C4-2B (cell line): Measurements from ENCODE around the gene B3GAT1.

Experiments
- ZFX ChIP-seq: fragments of 450-650 bp; IDR thresholded peaks from 2 replicates; pipeline ENCODE4 v1.6.1; 2017
- TF ChIP-seq, protein P1 (sequence below): fragments of 450-650 bp; conservative IDR thresholded peaks from 2 replicates; pipeline ENCODE4 v1.5.1; 2017; ENCODE audit warnings: mild to moderate bottlenecking

DNA sequence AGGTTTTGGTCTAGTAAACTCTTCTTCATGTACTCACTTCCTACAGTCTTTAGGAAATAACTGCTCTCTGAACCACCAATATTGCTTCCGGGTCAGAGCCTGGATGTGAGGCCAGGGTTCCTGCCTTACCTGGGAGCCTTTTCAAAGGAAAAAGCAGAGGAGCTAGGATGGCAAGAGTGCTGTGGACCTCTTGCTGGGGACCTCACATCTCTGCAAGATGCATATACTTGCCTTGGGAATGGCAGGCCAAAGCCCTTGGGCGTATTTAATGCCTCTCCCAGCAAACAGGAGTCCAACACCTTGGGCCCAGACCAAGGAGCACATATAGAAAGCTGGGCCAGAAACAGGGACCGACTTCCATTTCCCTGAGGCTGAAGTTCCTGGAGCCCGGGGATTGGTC, 75.0 kb downstream of the B3GAT1 start:
- TF ChIP-seq, protein P1, sequence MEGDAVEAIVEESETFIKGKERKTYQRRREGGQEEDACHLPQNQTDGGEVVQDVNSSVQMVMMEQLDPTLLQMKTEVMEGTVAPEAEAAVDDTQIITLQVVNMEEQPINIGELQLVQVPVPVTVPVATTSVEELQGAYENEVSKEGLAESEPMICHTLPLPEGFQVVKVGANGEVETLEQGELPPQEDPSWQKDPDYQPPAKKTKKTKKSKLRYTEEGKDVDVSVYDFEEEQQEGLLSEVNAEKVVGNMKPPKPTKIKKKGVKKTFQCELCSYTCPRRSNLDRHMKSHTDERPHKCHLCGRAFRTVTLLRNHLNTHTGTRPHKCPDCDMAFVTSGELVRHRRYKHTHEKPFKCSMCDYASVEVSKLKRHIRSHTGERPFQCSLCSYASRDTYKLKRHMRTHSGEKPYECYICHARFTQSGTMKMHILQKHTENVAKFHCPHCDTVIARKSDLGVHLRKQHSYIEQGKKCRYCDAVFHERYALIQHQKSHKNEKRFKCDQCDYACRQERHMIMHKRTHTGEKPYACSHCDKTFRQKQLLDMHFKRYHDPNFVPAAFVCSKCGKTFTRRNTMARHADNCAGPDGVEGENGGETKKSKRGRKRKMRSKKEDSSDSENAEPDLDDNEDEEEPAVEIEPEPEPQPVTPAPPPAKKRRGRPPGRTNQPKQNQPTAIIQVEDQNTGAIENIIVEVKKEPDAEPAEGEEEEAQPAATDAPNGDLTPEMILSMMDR, result no peak
- TF ChIP-seq ZFX, result no peak
